ENCODE results near the gene SMARCAL1.

The SMARCAL1 gene

DNA sequence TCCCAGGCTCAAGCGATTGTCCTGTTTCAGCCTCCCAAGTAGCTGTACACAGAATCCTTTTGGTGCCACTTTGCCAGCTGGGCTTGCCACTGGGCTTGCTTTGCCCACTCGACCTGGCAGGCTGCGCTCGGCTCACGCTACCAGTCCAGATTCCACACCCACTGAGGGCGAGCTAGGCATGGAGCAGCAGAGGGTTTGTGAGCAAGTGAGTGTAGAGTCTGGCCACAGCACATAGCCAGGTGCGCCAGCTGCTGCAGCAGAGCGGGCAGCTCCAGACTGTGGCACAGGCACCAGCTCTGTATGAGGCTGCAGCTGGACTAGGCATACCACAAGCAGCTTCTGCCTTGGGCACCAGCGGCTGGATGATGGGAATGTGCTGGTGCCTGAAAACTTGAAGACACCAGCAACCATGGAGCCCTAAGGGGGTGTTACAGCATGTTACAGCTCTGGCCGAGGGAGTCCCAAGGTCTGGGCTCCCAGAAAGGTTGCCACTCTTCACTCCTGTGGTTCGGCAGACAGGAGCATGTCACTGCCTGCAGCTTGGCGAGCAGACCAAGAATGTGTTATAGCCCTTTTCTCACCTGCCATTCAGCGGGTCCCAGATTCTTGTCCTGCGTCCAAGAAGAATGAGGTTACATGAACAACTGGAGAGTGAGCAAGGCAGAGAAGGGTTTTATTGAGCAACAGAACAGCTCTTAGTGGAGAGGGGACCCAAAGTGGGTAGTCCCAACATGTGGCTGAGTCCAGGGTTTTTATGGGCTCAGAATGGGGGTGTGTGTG is 12.9 kb downstream of the SMARCAL1 start:
- no peak for FAIRE-seq
- DNase-seq (ENCODE audit: extremely low spot score, insufficient read length, low read depth) = no peak

DNA sequence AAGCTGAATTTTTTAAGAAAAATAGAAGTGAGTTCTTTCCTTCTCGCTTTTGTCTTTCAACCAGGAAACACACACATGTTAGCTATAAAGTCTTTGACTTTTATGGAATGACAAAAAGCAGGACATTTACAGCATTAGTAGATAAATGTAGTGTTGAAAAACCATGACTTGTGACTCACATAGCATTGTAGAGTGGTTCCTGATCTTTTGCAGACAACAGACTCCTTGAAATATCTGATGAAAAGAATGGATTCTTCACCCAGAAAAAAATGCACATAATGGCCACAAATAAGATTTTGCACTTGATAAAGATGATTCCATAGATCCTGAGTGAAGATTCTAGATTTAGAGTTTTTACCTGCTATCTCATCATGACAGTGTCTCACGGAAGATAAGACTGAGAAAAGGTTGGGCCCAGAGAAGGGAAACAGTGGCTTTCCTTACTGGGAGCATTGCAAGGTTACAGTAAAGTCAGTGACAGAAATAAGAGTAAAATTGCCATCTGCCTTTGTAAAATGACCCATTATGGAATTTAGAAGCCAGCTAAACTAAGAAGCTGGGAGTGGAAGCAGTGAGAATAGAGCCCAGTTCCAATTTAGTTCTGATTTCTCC is 14.0 kb downstream of the SMARCAL1 start:
- DNase-seq (ENCODE audit: extremely low spot score, insufficient read length, low read depth) (no peak), FAIRE-seq (no peak)

DNA sequence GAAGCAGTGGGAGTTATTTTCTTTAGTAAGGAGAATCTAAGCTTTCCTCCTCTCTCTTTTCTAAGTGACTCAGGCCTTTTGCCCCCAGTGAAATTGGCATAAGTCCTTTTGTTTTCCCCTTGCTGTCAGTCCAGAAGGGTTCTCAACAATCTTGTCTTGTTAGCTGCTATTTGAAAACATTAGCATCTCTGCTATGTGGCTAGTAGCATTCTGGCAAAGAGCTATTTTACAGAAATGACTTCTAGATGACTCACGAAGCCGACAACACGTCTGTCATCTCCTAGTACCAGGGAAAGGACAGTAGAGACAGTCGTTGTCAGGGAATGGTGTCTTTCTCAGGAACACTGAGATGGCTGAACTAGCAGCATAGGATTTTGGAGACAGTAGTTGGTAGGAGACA is 14.7 kb downstream of the SMARCAL1 start:
- DNase-seq (ENCODE audit: extremely low spot score, insufficient read length, low read depth) (no peak), FAIRE-seq (no peak)

DNA sequence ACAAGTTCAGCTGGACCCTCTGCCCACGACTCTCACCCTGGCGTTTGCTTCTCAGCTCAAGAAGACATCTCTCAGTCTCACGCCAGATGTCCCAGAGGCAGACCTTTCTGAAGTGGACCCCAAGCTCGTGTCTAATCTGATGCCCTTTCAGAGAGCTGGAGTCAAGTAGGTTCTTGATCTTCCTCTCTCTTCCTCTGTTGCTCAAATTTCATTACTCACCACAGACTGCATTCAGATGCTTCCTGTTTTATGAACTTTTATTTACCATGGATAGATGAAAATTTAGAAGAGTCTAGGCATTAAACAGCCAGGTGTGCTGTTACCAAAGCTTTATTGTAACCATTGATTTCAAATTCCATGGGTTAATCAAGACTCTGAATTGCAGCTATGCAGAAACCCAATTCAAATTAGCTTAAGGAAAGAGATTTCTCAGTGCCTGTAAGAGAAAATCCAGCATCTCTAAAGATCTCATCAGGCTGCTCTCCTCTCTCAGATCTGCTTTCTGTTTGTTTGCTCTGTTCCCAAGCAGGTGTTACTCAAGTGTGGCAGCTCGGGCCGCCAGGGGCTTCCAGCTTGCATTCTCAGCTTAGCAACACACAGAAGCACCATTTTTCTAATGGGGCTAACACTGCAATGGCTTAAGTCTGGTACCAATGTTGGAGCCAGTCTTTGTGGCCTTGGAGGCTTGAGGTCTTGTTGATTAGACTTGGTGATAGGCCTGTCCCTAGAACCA is 16.5 kb downstream of the SMARCAL1 start:
- no peak for DNase-seq (ENCODE audit: extremely low spot score, insufficient read length, low read depth)
- FAIRE-seq = no peak

DNA sequence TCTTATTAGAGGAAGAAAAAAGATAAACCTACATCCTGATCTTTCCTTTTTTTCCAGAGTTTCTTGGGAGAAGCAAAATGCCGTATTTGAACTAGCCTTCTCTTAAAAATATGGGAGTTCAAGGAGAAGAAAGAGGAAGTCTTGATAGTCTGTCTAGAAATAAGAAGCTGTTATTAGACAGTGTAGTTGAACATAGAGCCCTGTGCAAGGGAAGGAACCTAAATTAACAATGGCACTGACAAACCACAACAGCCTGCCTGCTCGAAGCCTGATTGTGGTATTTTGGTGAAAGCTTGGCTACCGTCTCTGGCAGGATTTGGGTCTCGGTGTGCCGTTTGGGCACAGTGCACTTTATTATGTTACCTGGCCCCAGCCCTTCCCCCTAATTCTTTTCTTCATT is 17.1 kb downstream of the SMARCAL1 start:
- FAIRE-seq (no peak), DNase-seq (ENCODE audit: extremely low spot score, insufficient read length, low read depth) (no peak)

DNA sequence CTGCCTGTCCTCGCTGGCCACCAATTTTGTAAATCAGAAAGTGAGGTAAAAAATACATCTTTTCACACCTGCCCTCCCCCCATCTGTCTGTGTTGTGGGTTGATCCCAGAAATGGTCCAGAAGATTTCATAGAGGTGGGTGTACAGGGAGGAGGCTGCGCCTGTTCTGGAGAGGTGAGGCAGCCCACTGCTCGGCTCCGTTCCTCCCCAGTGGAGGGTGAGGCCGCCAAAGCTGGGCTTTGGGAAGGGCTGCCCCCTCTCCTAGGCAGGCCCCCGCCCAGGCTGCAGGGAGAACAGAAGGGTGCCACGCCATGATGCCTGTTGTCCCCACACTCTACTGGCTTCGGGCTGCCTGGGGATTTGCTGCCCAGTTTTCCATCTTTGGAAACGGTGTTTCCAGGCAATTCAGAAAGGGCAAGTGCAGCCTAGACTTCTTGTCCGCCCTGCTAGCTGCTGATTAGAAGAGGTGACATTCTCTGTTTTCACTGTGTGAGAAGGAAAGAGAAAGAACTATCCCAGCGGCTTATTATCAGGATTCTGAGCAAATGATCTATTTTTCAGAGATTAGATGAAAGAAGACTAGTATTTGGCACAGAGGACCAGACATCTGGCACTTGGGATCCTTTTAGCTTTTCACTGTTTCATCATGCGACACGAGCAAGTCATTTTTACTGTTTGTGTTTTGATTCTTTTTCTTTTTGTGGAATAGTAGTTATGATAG is 18.7 kb downstream of the SMARCAL1 start:
- FAIRE-seq (no peak), DNase-seq (ENCODE audit: extremely low spot score, insufficient read length, low read depth) (no peak)

DNA sequence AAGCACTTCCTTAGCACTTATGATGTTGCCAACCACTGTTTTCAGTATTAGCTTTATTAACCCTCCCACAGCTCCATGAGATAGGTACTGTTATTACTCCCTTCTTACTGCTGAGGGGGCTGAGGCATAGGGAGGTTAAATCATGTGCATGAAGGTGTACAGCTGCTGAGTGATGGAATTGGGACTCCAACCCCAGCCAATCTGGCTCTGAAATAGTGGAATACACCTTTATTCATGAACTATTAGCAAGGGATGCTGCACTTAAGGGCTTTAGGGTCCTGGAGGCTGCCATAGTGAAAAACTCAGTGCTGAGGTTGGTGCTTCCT is 19.2 kb downstream of the SMARCAL1 start:
- DNase-seq (ENCODE audit: extremely low spot score, insufficient read length, low read depth) = no peak
- no peak for FAIRE-seq

DNA sequence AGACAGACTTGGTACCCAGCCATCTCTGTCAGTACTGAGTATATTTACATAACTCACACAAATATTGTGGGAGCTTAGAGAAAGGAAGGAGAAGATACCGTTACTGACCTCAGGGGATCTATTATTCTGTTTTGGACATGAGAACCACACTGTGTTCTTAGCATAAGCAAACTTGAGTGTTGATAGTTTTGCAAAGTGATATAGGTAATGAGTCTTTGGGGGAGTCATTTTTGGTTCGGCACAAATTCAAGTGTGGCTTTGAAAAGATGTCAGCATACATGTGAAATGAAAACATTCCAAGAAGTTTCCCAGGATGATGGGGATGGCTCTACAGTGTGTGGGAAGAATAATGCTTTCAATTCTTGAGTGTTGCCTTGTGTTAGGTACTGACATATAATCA is 24.1 kb downstream of the SMARCAL1 start:
- no peak for DNase-seq (ENCODE audit: extremely low spot score, insufficient read length, low read depth)
- no peak for FAIRE-seq

DNA sequence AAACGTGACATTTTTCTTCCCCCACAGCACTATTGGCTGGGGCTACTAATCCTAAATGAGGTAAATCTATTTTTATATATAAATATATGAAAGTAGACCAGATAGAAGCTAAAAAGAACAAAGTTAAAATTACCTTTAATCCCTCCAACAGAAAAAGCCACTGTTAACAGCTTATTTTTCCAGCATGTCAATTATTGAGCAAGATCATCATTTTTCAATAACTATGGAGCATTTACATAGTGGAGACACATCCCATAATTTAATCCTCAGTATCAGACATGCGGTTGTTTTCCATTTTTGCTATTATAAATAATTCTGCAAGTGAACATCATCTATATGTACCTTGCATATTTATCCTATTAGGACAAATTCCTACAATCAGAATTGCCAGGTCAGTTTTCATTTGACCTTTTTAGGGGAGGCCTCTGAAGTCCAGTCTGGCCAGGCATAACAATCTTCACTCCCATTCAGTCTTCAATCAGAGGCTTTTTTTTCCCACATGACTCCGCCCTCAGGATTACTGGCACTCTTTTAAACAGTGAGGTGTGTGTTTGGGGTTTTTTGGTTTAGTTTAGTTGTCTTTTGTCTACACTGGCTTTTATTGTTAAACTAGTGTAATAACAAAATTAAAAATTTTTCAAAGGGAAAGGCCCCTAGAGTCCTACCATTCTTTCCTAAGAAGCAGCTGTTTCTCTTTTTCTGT is 29.2 kb downstream of the SMARCAL1 start:
- FAIRE-seq (no peak), DNase-seq (ENCODE audit: extremely low spot score, insufficient read length, low read depth) (no peak)

DNA sequence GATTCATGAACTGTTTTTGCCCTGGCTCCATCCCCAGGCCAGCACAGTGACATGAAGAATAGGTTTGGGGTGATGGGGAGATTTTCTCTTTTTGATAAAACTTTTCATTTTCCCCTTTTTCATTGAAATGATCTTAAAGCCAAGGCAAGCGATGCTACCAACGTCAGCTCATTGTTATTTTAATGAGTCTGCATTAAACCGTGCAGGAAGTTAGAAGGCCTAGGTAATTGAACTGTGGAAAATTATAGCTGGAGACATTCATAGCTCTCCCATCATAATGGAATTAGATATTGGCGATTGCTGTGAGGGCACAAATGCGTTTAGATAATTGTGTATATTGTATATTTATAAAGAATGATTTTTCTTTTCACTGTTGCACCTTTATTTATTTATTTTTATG is 33.2 kb downstream of the SMARCAL1 start:
- no peak for FAIRE-seq
- DNase-seq (ENCODE audit: extremely low spot score, insufficient read length, low read depth) = no peak

DNA sequence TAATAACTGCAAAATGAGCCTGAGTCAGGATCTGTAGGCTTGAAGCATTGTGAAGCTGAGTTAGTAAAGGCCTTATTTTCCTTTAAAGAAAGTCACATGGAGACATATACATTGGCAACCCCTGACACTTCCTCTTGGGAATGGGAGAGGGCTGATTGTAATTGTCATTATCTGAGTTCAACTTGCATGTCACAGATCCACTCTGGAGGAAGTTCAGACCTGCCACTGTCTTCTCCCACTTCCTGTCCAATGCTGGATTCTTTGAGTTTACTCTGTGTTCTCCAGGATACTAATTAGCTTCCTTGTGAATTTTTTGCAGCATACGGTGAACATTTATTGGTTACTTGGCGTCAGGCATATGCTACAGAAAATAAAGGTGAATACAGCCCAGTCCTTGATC is 34.1 kb downstream of the SMARCAL1 start:
- FAIRE-seq = no peak
- DNase-seq (ENCODE audit: extremely low spot score, insufficient read length, low read depth) = no peak

DNA sequence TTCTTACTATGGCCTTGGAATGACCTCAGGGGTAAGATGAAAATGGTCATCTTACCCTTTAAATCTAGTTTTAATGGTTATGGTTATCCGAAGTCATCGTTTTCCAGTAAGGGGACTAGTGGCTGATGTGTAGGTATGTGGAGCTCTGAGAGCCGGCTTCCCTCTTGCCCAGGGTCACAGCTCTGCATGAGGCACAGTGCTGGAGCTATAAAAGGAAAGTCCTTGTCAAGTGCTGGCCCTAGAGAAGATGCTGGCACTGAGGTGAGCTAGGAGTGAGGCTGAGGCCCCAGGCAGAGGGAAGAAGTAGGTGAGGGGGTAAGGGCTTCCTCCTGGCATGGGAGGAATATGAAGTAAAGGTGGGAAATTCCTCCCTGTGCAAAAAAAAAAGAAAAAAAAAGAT is 35.0 kb downstream of the SMARCAL1 start:
- FAIRE-seq = no peak

DNA sequence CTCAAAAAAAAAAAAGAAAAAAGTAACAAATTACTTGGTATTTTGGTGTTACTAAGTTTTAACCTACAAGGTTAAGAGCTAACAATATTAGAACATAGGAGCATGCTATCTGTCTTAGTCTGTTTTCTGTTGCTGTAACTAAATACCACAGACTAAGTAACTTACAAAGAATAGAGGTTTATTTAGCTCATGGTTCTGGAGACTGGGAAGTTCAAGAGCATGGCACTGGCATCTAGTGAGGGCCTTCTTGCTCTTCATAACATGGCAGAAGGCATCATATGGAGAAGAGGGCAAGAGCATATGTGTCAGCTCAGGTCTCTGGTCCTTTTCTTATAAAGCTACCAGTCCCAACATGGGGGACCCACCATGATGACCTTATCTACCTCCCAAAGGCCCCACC is 36.5 kb downstream of the SMARCAL1 start:
- FAIRE-seq = no peak
- no peak for DNase-seq (ENCODE audit: extremely low spot score, insufficient read length, low read depth)

More for the DNA sequence above, 35.0 kb downstream of the SMARCAL1 start:
- no peak for DNase-seq (ENCODE audit: extremely low spot score, insufficient read length, low read depth)

DNA sequence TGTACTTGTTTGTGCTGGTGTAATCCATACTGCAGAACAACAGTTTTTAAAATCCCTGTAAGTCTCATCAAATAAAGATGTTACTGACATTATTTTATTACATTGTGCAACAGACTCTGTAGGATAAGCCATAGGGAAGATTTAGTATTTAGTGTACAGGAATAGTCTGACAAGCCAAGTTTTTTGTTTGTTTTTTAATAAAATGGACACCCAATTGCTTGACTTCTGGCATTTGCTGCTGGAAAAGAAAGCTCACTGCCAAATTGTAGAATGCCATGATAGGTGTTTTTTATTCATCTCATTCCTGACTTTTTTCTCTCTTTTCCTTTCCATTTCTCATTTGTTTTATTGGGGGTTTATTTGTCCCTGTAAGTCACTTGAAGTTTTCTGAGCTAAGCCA is 38.1 kb downstream of the SMARCAL1 start:
- DNase-seq (ENCODE audit: extremely low spot score, insufficient read length, low read depth) (no peak), FAIRE-seq (no peak)

DNA sequence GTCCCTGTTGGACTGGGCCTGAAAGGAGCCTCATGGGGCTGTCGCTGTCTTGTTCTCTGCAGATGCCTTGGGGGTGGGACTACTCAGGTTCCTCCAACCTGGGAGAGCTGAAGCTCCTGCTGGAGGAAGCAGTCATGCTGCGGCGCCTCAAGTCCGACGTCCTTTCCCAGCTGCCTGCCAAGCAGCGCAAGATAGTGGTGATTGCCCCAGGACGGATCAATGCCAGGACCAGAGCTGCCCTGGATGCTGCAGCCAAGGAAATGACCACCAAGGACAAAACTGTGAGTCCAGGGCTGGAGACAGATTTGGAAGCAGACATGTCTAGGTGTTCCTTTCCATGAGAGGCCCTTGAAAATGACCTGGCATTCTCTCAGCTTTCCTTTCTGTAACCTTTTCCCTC is 38.5 kb downstream of the SMARCAL1 start:
- DNase-seq (ENCODE audit: extremely low spot score, insufficient read length, low read depth) = no peak
- no peak for FAIRE-seq

DNA sequence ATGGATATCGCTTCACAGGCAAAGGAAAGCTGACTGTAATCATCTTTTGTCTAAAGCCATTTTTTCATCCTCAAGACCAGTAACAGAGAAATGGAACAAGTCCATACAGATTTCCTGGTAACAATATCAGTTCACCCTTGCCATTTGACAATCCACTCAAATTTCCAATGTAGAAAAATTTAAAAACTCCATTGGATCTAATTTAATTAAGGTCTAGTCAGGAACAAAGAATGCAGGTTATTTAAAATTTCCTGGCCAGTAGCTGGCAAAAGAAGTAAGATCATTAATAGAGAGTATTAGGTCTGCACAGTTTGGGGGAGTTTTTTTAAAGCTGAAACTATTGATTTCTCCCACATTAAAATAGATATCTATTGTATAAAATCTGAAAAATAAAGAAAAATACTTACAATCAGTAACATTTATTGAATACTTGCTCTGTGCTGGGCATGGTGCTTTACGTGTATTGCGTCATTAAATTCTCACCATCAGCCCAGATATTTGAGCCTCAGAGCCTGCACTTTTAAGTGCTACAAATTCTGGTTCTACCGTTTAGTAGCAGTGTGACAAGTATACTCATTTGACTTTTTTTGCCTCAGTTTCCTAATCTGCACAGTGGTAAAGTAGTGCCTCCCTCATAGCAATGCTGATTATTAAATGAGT is 41.8 kb downstream of the SMARCAL1 start:
- DNase-seq (ENCODE audit: extremely low spot score, insufficient read length, low read depth) = no peak
- FAIRE-seq = no peak

DNA sequence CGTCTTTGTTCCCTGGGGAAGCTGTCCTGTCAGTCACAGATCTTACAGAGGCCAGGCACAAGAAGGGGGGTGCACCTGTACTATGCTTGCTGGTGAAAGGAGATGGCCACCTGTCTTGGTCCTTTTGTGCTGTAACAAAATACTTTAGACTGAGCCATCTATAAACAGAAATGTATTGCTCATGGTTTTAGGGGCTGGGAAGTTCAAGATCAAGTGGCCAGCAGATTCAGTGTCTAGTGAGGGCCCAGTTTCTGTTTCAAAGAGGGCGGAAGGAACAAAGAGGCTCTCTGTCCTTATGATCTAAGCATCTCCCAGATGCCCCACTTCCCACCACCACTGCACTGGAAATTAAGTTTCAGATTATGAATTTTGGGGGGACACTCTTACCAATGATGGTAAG is 50.9 kb downstream of the SMARCAL1 start:
- FAIRE-seq = no peak

DNA sequence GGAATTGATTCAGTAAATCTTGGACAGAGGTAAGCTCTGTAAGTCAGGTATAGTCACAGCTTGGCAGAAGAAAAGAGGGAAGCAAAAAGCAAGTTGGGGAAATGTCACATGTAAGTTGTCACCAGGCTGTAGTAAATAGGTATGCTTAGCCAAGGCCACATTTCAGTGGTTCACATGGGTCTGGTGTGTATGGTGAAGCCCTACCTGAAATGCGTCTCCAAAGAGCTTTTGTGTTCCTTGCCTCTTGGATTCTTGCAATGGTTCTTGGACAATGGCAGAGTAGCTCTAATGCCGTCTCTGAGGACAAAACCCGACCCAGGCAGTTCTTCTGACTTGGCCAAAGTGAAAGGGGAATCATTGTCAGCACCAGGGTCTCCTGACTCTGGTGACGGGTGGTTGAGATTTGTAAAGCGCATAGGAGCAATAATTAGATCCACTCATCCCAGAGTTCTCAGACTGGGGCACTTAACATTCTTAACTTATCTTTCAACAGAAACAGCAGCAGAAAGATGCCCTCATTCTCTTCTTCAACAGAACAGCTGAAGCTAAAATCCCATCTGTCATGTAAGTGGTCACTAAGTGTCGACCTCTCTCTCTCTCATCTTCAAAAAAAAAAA is 51.9 kb downstream of the SMARCAL1 start:
- DNase-seq (ENCODE audit: extremely low spot score, insufficient read length, low read depth) = no peak
- no peak for FAIRE-seq

More for the DNA sequence above, 50.9 kb downstream of the SMARCAL1 start:
- DNase-seq (ENCODE audit: extremely low spot score, insufficient read length, low read depth) = no peak

DNA sequence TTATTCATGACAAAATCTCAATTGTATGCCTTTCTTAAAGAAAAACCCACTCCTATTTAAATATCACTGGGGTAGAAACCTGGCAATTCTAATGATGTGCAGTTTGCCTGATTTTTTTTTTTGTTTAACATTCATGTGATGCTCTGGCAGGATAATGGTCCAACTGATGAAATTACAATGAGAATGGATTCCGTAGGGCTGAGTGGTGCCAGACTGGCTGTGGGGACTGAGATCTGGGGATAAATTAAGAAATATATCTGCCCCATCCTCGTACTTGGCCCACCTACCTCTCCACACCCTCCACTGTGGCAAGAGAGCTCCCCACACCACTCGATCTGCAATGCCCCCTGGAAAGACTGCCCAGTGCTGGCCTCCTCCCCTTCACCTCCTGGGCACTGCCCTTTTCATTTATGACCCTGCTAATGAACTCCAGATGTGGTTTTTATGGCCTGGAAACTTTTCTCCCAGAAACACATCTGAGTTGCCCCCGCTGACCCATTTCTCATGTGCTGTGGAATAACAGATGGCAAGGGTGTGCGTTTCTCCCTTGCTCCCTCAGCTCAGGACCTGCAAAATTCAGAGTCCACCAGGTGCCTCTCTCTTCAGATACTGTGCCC is 53.4 kb downstream of the SMARCAL1 start:
- no peak for DNase-seq (ENCODE audit: extremely low spot score, insufficient read length, low read depth)
- FAIRE-seq = no peak
